ENCODE results near the gene KLHDC8A.
"Not testable (repeated sequence)": the region's sequence is repeated elsewhere in the genome, so short reads cannot be mapped to it uniquely, and the experiment has no call there.

Gene KLHDC8A

GRCh38 chr1:205356440-205357139, at the start of gene KLHDC8A:
TSS of gene KLHDC8A (minus strand) at chr1:205356922. CDS start at chr1:205343604, 13,318 bp downstream.
- DNase-seq = no peak

DNA sequence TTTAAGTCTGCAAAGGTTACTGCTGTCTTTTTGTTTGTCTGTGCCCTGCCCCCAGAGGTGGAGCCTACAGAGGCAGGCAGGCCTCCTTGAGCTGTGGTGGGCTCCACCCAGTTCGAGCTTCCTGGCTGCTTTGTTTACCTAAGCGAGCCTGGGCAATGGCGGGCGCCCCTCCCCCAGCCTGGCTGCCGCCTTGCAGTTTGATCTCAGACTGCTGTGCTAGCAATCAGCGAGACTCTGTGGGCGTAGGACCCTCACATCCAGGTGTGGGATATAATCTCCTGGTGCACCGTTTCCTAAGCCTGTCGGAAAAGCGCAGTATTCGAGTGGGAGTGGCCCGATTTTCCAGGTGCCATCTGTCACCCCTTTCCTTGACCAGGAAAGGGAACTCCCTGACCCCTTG, 49.5 kb upstream of the KLHDC8A start:
- not testable (repeated sequence) for DNase-seq

DNA sequence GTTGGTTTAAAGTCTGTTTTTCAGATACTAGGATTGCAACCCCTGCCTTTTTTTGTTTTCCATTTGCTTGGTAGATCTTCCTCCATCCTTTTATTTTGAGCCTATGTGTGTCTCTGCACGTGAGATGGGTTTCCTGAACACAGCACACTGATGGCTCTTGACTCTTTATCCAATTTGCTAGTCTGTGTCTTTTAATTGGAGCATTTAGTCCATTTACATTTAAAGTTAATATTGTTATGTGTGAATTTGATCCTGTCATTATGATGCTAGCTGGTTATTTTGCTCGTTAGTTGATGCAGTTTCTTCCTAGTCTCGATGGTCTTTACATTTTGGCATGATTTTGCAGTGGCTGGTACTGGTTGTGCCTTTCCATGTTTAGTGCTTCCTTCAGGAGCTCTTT, 47.8 kb upstream of the KLHDC8A start:
- DNase-seq = not testable (repeated sequence)

- DNase-seq = no peak
These were observed 41.9 kb upstream of the KLHDC8A start for GRCh38 chr1:205398586-205398985.

DNA sequence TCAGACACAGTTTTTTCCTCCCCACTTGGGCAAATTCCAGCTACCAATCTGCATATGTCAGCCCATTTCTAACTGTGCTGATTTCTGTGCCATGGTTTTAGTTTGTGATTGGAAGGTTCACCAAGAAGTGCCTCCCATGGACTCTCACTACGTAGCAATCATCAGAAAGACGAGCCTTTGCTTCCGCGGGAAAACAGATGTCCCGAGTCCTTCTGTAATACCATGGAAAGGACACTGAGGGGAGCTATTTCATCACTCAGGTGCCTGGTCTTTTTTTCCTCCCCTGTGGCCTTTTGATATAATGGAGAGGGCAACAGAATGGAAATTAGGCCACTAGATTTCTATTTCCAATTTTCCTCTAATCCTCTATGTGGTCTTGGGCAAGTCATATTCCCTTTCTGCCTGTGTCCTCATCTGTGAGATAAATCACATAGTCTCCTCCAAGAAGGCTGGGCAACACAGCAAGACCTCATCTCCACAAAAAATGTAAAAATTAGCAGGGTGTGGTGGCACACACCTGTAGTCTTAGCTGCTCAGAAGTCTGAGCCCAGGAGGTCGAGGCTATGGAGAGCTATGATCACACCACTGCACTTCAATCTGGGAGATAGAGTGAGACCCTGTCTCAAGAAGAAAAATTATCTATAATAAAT, 40.4 kb upstream of the KLHDC8A start:
- no peak for DNase-seq

- no peak for DNase-seq
These were observed 38.9 kb upstream of the KLHDC8A start for GRCh38 chr1:205395616-205396015.

DNA sequence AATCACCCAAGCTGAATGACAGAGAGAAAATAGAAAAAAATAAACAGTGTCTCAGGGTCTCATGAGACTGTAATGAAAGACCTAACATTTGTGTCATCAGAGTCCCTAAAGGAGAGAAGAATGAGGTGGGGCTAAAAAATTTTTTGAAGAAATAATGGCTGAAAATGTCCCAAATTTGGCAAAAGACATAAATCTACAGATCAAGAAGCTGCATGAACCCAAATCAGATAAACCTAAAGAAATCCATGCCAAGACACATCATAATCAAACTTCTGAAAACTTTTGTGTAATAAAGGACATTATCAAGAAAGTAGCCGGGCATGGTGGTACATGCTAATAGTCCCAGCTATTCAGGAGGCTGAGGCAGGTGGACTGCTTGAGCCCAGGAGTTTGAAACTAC, 35.9 kb upstream of the KLHDC8A start:
- DNase-seq = no peak

DNA sequence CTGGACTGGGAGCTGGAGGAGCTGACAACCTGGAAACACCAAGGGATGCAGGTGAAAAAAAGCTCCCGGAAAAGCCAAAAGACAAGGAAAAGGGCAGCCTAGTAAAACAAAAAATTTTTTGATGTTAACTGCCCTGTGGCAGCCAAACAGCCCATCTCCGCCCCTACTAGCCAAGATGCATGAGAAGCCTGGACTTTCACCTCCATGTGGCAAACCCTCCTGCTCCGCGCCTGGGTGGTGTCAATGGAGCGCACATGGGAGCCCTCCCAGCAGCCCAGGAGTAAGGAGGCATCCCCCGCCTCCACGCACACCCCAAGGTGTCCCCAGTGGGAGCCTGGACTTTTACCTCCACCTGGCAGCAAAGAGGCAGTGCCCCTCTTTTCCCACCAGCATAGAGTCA, 34.7 kb upstream of the KLHDC8A start:
- no peak for DNase-seq

DNA sequence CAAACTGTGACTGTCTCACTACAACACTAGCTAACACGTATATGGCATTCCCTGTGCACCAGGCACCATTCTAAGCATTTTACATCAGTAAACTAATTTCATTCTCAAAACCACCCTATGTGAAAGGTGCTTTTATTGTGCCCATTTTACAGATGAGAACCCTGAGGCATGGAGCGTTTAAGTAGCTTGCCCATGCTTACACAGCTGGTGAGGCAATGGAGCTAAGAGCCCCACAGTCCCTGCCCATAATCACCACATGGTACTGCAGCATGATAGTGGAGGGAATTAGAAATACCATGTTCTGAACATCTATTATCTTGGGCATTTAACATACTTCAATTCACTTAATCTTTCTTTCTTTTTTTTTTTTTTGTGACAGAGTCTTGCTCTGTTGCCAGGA, 31.1 kb upstream of the KLHDC8A start:
- no peak for DNase-seq

DNA sequence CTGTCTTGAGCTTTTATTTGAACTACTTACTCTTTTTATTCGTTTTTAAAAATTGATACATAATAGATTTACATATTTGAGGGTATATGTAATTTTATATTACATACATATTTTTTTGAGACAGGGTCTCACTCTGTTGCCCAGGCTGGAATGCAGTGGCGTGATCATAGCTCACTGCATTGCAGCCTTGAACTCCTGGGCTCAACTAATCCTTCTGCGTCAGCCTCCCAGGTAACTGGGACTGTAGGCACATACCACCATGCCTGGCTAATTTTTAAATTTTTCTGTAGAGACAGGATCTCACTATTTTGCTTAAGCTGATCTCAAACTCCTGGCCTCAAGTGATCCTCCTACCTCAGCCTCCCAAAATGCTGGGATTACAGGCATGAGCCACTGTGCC, 26.3 kb upstream of the KLHDC8A start:
- DNase-seq = not testable (repeated sequence)

- no peak for DNase-seq
These were observed 25.8 kb upstream of the KLHDC8A start for GRCh38 chr1:205382561-205382960.

DNA sequence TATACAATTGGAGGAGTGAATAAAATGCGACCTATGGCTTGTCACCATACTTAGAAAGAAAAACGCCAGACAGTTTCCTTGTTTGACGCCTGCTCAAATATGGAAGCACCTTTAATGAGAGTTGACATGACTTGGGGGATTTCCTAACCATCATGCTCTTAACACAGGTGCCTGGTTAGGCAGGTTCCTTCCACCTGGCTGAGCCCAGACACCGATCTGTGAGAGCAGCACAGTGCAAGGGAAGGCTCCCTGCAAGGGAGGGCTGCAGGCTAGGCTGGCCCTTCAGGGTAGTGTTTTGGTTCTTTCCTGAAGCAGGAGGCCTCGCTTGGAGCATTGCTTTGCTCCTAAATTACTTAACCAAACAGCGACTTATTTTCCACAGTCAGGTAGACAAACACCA, 24.6 kb upstream of the KLHDC8A start:
- DNase-seq = no peak

- no peak for DNase-seq
These were observed 24.2 kb upstream of the KLHDC8A start for GRCh38 chr1:205380882-205381281.

- DNase-seq = no peak
These were observed 22.3 kb upstream of the KLHDC8A start for GRCh38 chr1:205379056-205379455.

- DNase-seq = no peak
These were observed 20.6 kb upstream of the KLHDC8A start for GRCh38 chr1:205377355-205377754.

GRCh38 chr1:205376739-205377138, 20.0 kb upstream of the KLHDC8A start:
- DNase-seq = no peak

GRCh38 chr1:205375835-205376545, 19.3 kb upstream of the KLHDC8A start:
- no peak for DNase-seq

GRCh38 chr1:205374210-205375078, 17.7 kb upstream of the KLHDC8A start:
- DNase-seq = no peak

DNA sequence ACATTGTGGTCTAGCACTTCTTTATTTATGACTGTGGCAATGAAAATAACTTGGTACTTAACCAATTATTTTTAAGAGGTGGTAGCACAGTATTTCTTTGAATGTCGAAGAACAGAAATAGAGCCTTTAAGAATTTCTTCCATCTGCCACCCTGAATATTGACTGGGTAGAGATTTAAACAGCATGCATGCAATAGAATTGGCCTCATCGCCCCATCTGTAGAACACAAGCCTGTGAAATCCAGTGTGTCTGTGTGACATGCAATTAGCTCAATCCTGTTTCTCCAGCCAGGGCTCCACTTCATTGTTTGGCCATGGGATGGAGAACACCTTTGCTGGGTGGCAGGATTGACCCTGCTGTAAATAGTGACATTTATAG, 17.1 kb upstream of the KLHDC8A start:
- DNase-seq = no peak

DNA sequence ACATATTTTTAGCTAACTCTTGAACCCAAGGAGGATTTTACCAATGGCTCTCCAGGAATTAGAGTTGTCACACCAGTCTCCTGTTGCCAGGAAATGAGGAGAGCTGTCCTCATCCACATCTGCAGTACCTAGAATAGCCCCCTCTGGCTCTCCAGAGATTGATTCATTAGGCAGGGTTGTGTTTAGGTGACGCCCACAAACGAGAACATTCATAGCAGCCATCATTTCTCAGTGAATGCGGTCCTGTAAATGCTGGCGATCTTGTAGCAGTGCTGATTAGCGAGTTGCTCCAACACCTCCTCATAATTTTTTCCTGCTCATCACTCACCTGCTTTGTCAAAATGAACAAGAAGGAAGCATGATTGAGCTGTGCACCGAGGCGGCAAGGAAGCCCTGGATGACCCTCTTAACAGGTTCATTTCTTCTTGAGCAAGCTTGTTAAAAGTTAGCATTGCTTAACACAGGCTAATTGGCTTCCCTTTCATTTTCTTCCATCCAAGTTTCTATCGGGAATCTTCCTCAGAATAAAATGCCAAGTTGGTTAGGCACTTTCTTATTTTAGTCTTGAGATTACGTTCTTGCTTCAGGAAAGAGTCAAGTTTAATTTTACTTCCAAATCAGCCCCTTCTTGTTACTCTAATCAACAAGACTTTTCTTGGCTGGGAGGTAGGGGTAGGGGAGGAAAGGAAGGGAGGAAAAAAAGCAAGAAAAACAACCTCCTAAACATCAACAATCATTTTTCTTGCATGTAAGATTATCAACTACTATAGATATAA, 16.5 kb upstream of the KLHDC8A start:
- no peak for DNase-seq

- DNase-seq = no peak
These were observed 15.3 kb upstream of the KLHDC8A start for GRCh38 chr1:205371871-205372660.
